SK-N-SH (cell line): Measurements from ENCODE around the gene CDC42BPG.
"Not testable (repeated sequence)": the region's sequence is repeated elsewhere in the genome, so short reads cannot be mapped to it uniquely, and the experiment has no call there.

ENCODE experiments used
- CHD2 ChIP-seq: fragments of 150-350 bp; IDR thresholded peaks from 2 replicates; pipeline ENCODE4 v1.6.1; 2018; ENCODE audit warnings: low read length; ENCODE audit not compliant: partially characterized antibody
- CTCF ChIP-seq: fragments of 200-600 bp; sonication (generic); IDR thresholded peaks from 2 replicates; pipeline ENCODE4 v1.6.1; 2017; ENCODE audit warnings: antibody characterized with exemption, mild to moderate bottlenecking, moderate library complexity
- ELF1 ChIP-seq: IDR thresholded peaks from 2 replicates; pipeline ENCODE4 v1.4.0; 2012
- EP300 ChIP-seq, 2 experiments: IDR thresholded peaks; 2 replicates each; pipeline versions ENCODE4 v1.4.0 to v1.6.1; 2012; ENCODE audit warnings: borderline replicate concordance in 1 of 2, low read depth in 1 of 2, low read length in 1 of 2
- FOXJ3 ChIP-seq: sonication (generic); formaldehyde crosslinking; IDR thresholded peaks from 2 replicates; pipeline ENCODE4 v1.5.1; 2020; ENCODE audit warnings: mild to moderate bottlenecking, missing genetic modification reagents
- GABPA ChIP-seq: IDR thresholded peaks from 2 replicates; pipeline ENCODE4 v1.4.0; 2012; ENCODE audit warnings: low read depth, mild to moderate bottlenecking
- POLR2AphosphoS5 ChIP-seq: IDR thresholded peaks from 2 replicates; pipeline ENCODE4 v1.6.1; 2012; ENCODE audit warnings: low read depth, low read length
- RAD21 ChIP-seq: IDR thresholded peaks from 2 replicates; pipeline ENCODE4 v1.6.1; 2012; ENCODE audit warnings: mild to moderate bottlenecking, low read length
- RCOR1 ChIP-seq: fragments of 150-350 bp; IDR thresholded peaks from 2 replicates; pipeline ENCODE4 v1.6.1; 2017; ENCODE audit warnings: antibody characterized with exemption, low read length
- REST ChIP-seq: IDR thresholded peaks from 2 replicates; pipeline ENCODE4 v1.6.1; 2012; ENCODE audit warnings: mild to moderate bottlenecking, low read depth, low read length, moderate library complexity
- TAF1 ChIP-seq: IDR thresholded peaks from 2 replicates; pipeline ENCODE4 v1.6.1; 2012; ENCODE audit warnings: low read depth, mild to moderate bottlenecking, low read length, moderate library complexity, borderline replicate concordance
- TCF12 ChIP-seq: IDR thresholded peaks from 2 replicates; pipeline ENCODE4 v1.4.0; 2012
- USF1 ChIP-seq: IDR thresholded peaks from 2 replicates; pipeline ENCODE4 v1.4.0; 2012; ENCODE audit warnings: low read depth, borderline replicate concordance
- ZBTB33 ChIP-seq: IDR thresholded peaks from 2 replicates; pipeline ENCODE4 v1.4.0; 2012; ENCODE audit warnings: low read depth, borderline replicate concordance

- not testable (repeated sequence) for TF ChIP-seq CTCF; RAD21; EP300 (IDR thresholded peaks at IDR 0.05; ENCODE audit: borderline replicate concordance in 1 of 2, low read depth in 1 of 2, low read length in 1 of 2); USF1; RCOR1; FOXJ3 (CRISPR knock-in tag); POLR2AphosphoS5; TCF12; TAF1; CHD2; ZBTB33; GABPA; REST; ELF1
These were observed 1.3 kb upstream of the CDC42BPG start for GRCh38 chr11:64845776-64846129.
